ENCODE data around the gene LCP2. TPM values are rescaled to one million over a fixed set of nuclear protein-coding genes. Genes with fewer than 3 reads are reported as not detected.

The LCP2 gene
- total and polyA plus RNA-seq, 10 of the 15 experiments (the other 5 are each of a cell fraction or from before 2014, with no cell fraction given) = 8.0 to 50.5 (median 20.6) TPM

DNA sequence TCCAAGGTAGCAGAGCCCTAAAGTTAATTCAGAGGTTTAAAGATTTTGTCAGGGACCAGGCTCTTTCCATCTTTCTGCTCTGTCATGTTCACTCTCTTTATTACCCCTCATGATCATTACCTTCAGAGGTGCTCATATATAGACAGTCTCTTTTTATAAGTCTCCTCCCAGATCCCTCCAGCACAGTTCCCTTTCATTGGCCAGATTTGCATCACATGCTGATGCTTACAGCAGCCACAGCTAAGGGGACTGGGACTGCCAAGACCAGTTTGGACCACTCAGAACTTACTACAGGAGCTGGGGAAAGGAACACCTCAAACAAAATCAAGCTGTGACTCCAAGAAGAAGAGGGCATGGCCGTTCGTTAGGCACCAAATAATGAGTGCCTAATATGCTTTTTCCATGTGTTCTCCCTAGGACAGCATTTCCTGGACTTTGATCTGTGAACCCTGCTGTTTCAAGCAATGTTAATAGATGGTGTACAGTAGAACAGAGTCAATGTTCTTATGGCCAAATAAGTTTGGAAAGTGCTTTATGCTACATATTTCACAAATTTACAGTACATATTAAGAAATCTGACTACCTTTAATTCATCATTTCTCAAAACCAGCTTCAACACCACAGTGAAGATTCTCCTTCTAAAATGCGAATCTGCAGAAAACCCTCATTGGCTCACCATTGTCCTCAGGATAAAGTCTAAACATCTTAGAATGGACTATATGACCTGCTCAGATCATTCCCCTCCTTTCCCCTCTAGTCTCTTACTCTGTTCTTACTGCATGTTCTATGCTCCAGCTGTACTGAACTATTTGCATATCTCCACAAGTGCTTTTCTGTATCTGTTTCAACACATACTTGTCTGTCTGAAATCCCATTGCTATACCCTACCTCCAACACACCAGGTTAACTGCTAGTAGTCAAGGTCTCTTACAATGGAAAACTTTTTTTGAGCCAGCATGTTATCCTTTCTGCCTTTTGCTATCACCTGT lies 61.4 kb downstream of the LCP2 start:
- intact Hi-C loops (cut with micrococcal nuclease; ENCODE audit: unreplicated experiment) = no loop called here
- Histone ChIP-seq H3K27me3 (replicated peaks in 1 of 2; ENCODE audit: control insufficient read depth in 2 of 2, insufficient read depth in 2 of 2, low read length in 1 of 2) (no peaks in the 10 kb centered on the region), H3K4me2 (ENCODE audit: control insufficient read depth, insufficient read depth) (no peak overlapping the region), H2AFZ (ENCODE audit: control insufficient read depth, low read depth, low read length) (no peak overlapping the region), H3K27ac (ENCODE audit: control insufficient read depth, insufficient read depth) (no peak overlapping the region), H3K9ac (ENCODE audit: control insufficient read depth, insufficient read depth, low read length) (no peak overlapping the region), H3K36me3 (ENCODE audit: control insufficient read depth in 2 of 2, insufficient read depth in 2 of 2, low read length in 1 of 2) (no peaks in the 10 kb centered on the region), H3K4me1 (ENCODE audit: control insufficient read depth, insufficient read depth, low read length) (no peaks in the 10 kb centered on the region), H4K20me1 (ENCODE audit: control insufficient read depth, insufficient read depth) (no peaks in the 10 kb centered on the region), H3K4me3 (no peak overlapping the region), H3K79me2 (ENCODE audit: control insufficient read depth, insufficient read depth, low read length) (no peaks in the 10 kb centered on the region), H3K9me3 (replicated peaks; ENCODE audit: control insufficient read depth, insufficient read depth, low read length) (no peaks in the 10 kb centered on the region)
- 0 out of 2 replicates have a peak, but pooled peaks have one; percentile 51 for TF ChIP-seq NFYB (IDR thresholded peaks at IDR 0.05; ENCODE audit: insufficient read depth, low read depth, low read length)
- TF ChIP-seq MYB (IDR thresholded peaks at IDR 0.05; ENCODE audit: borderline replicate concordance, low read depth, low read length) = no peak
- in situ Hi-C loops (cut with MboI) = no loop called here
- 58% methylated on average over 3 of the region's 3 CpGs for WGBS (ENCODE audit: insufficient coverage, insufficient replicate concordance, low lambda C conversion rate, missing lambda C conversion rate)
- DNase-seq (ENCODE audit: low read depth, low spot score) = no peak
- ATAC-seq = no peak; the same call in 2 of the 3 replicates
- no TSS peak for BruUV-seq (replicated peaks)
- FAIRE-seq = peak; percentile 47
- RAD21 ChIA-PET (ENCODE audit: unreplicated experiment) = interaction anchor here (0.7 to 1.3 kb wide), 4 partner anchors 10 to 103 kb away, joined by 3 to 4 read pairs (median 3); no protein-coding TSS in a partner anchor
- SMC1A ChIA-PET (ENCODE audit: uncharacterized antibody, unreplicated experiment) = interaction anchor here (1.1 to 2.8 kb wide), 5 partner anchors 10 to 33 kb away, joined by 3 to 8 read pairs (median 4); no protein-coding TSS in a partner anchor
- POLR2A ChIA-PET = interaction anchor here (1.5 kb wide), 1 partner anchor 11 kb away, joined by 4 read pairs; no protein-coding TSS in a partner anchor
- CTCF ChIA-PET = interaction anchor here (0.6 to 5.0 kb wide), 7 partner anchors 9 to 190 kb away, joined by 3 to 38 read pairs (median 3); no protein-coding TSS in a partner anchor

DNA sequence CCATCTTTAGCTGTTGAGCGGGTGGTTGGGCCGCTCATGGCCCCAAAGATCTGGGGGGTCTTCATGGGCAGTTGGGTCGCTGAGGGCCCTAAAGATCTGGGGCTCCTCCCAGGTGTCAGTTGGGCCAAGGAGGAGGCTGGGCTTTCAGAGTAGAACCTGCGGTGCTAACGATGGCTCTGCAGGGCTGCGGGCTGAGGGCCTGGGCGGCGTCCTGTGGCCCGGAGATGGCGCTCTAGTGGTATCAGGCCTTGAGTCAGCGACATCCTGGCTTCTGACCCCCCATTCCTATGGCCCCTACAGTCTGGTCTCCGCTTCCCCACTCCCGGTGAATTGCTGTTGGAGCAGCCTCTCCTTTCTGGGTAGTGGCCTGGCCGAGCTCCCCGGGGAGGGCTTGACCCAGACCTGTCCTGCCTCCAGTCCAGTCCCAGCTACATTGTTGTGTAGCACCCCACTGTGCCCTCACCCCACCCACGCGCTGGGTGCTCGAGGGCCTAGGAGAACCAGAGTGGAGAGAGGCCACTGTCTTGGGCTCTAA lies 64.2 kb downstream of the LCP2 start:
- Histone ChIP-seq H3K9ac (ENCODE audit: control insufficient read depth, insufficient read depth, low read length) (no peak overlapping the region), H3K4me3 (no peak overlapping the region), H3K27me3 (replicated peaks in 1 of 2; ENCODE audit: control insufficient read depth in 2 of 2, insufficient read depth in 2 of 2, low read length in 1 of 2) (no peaks in the 10 kb centered on the region), H2AFZ (ENCODE audit: control insufficient read depth, low read depth, low read length) (no peak overlapping the region), H3K4me1 (ENCODE audit: control insufficient read depth, insufficient read depth, low read length) (no peaks in the 10 kb centered on the region), H4K20me1 (ENCODE audit: control insufficient read depth, insufficient read depth) (no peaks in the 10 kb centered on the region), H3K4me2 (ENCODE audit: control insufficient read depth, insufficient read depth) (no peak overlapping the region), H3K27ac (ENCODE audit: control insufficient read depth, insufficient read depth) (no peak overlapping the region), H3K79me2 (ENCODE audit: control insufficient read depth, insufficient read depth, low read length) (no peaks in the 10 kb centered on the region), H3K36me3 (ENCODE audit: control insufficient read depth in 2 of 2, insufficient read depth in 2 of 2, low read length in 1 of 2) (no peaks in the 10 kb centered on the region), H3K9me3 (replicated peaks; ENCODE audit: control insufficient read depth, insufficient read depth, low read length) (no peaks in the 10 kb centered on the region)
- 75% methylated on average over 18 of the region's 18 CpGs for WGBS (ENCODE audit: insufficient coverage, insufficient replicate concordance, low lambda C conversion rate, missing lambda C conversion rate)
- ChIA-PET CTCF (interaction anchor here (0.6 to 1.0 kb wide), 2 partner anchors 8 to 9 kb away, joined by 3 read pairs; no protein-coding TSS in a partner anchor), POLR2A (no interaction called here), SMC1A (ENCODE audit: uncharacterized antibody, unreplicated experiment) (interaction anchor here (1.2 kb wide), 1 partner anchor 188 kb away, joined by 3 read pairs; no protein-coding TSS in a partner anchor), RAD21 (ENCODE audit: unreplicated experiment) (no interaction called here)
- no peak for ATAC-seq
- no peak for FAIRE-seq
- in situ Hi-C loops (cut with MboI) = no loop called here
- BruUV-seq (replicated peaks) = no TSS peak
- intact Hi-C loops (cut with micrococcal nuclease; ENCODE audit: unreplicated experiment) = no loop called here
- DNase-seq (ENCODE audit: low read depth, low spot score) = no peak
- no peak for TF ChIP-seq SIX5 (IDR thresholded peaks at IDR 0.05; ENCODE audit: low read depth, low read length, severe bottlenecking)
- TF ChIP-seq, protein P1, sequence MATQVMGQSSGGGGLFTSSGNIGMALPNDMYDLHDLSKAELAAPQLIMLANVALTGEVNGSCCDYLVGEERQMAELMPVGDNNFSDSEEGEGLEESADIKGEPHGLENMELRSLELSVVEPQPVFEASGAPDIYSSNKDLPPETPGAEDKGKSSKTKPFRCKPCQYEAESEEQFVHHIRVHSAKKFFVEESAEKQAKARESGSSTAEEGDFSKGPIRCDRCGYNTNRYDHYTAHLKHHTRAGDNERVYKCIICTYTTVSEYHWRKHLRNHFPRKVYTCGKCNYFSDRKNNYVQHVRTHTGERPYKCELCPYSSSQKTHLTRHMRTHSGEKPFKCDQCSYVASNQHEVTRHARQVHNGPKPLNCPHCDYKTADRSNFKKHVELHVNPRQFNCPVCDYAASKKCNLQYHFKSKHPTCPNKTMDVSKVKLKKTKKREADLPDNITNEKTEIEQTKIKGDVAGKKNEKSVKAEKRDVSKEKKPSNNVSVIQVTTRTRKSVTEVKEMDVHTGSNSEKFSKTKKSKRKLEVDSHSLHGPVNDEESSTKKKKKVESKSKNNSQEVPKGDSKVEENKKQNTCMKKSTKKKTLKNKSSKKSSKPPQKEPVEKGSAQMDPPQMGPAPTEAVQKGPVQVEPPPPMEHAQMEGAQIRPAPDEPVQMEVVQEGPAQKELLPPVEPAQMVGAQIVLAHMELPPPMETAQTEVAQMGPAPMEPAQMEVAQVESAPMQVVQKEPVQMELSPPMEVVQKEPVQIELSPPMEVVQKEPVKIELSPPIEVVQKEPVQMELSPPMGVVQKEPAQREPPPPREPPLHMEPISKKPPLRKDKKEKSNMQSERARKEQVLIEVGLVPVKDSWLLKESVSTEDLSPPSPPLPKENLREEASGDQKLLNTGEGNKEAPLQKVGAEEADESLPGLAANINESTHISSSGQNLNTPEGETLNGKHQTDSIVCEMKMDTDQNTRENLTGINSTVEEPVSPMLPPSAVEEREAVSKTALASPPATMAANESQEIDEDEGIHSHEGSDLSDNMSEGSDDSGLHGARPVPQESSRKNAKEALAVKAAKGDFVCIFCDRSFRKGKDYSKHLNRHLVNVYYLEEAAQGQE (IDR thresholded peaks at IDR 0.05; ENCODE audit: low read depth, low read length) = no peak
- TF ChIP-seq, protein P2, sequence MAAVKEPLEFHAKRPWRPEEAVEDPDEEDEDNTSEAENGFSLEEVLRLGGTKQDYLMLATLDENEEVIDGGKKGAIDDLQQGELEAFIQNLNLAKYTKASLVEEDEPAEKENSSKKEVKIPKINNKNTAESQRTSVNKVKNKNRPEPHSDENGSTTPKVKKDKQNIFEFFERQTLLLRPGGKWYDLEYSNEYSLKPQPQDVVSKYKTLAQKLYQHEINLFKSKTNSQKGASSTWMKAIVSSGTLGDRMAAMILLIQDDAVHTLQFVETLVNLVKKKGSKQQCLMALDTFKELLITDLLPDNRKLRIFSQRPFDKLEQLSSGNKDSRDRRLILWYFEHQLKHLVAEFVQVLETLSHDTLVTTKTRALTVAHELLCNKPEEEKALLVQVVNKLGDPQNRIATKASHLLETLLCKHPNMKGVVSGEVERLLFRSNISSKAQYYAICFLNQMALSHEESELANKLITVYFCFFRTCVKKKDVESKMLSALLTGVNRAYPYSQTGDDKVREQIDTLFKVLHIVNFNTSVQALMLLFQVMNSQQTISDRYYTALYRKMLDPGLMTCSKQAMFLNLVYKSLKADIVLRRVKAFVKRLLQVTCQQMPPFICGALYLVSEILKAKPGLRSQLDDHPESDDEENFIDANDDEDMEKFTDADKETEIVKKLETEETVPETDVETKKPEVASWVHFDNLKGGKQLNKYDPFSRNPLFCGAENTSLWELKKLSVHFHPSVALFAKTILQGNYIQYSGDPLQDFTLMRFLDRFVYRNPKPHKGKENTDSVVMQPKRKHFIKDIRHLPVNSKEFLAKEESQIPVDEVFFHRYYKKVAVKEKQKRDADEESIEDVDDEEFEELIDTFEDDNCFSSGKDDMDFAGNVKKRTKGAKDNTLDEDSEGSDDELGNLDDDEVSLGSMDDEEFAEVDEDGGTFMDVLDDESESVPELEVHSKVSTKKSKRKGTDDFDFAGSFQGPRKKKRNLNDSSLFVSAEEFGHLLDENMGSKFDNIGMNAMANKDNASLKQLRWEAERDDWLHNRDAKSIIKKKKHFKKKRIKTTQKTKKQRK (IDR thresholded peaks at IDR 0.05; ENCODE audit: low read depth, low read length) = no peak
